GM21526 (cell line): ENCODE results near the gene CCZ1.
"Not testable (repeated sequence)": the region's sequence is repeated elsewhere in the genome, so short reads cannot be mapped to it uniquely, and the experiment has no call there.

ENCODE experiments used
- ATAC-seq: cut with Tn5 transposase; IDR thresholded peaks from one replicate; pipeline ENCODE4 v1.9.1; 2021; ENCODE audit warnings: moderate library complexity; ENCODE audit not compliant: unreplicated experiment, low FRiP score

The CCZ1 gene

GRCh38 chr7:5904726-5905125 is 6.2 kb downstream of the CCZ1 start:
- not testable (repeated sequence) for ATAC-seq

- not testable (repeated sequence) for ATAC-seq
Observed at GRCh38 chr7:5908835-5909234, 10.3 kb downstream of the CCZ1 start.

- not testable (repeated sequence) for ATAC-seq
Observed at GRCh38 chr7:5916529-5916928, 18.0 kb downstream of the CCZ1 start.

- not testable (repeated sequence) for ATAC-seq
Observed at GRCh38 chr7:5924180-5924579, 25.6 kb downstream of the CCZ1 start.

GRCh38 chr7:5924630-5925029 is 26.1 kb downstream of the CCZ1 start:
- not testable (repeated sequence) for ATAC-seq

- not testable (repeated sequence) for ATAC-seq
Observed at GRCh38 chr7:5926263-5926870, 27.8 kb downstream of the CCZ1 start.

GRCh38 chr7:5930290-5930689 is 31.8 kb downstream of the CCZ1 start:
- not testable (repeated sequence) for ATAC-seq

- ATAC-seq, result not testable (repeated sequence)
Observed at GRCh38 chr7:5931250-5931649, 32.7 kb downstream of the CCZ1 start.

GRCh38 chr7:5931905-5932644 is 33.5 kb downstream of the CCZ1 start:
- not testable (repeated sequence) for ATAC-seq

GRCh38 chr7:5934945-5935450 is 36.5 kb downstream of the CCZ1 start:
- ATAC-seq, result not testable (repeated sequence)

- ATAC-seq, result not testable (repeated sequence)
Observed at GRCh38 chr7:5963205-5963604, 64.7 kb downstream of the CCZ1 start.

GRCh38 chr7:5963810-5964209 is 65.3 kb downstream of the CCZ1 start:
- not testable (repeated sequence) for ATAC-seq

- not testable (repeated sequence) for ATAC-seq
Observed at GRCh38 chr7:5970347-5970911, 71.9 kb downstream of the CCZ1 start, which contains the start of gene RSPH10B. RSPH10B (minus strand) TSS chr7:5970689; CDS start chr7:5967116, 3,573 bp downstream.

- ATAC-seq, result not testable (repeated sequence)
Observed at GRCh38 chr7:5973580-5973979, 75.0 kb downstream of the CCZ1 start.
